Measurements from ENCODE around the gene KLHL26.
A peak's percentile ranks its signal among the peaks of the same experiment; 100 is the strongest.

The KLHL26 gene

DNA sequence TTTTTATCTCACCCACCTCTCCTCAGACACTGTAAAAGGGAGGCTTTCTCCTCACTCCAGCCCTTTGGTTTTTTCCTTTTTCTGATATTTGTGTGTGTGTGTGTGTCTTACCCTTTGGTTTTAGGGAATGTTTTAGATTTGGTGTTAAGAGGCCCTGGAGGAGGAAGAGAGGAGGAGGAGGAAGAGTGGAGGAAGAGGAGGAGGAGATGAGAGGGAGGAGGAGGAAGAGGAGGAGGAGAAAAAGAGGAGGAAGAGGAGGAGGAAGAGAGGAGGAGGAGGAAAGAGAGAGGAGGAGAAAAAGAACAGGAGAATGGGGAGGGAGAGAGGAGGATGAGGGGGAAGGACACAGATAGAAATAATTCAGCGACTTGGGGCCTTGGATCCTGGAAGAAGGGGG is 10.5 kb downstream of the KLHL26 start:
- DNase-seq (ENCODE audit: extremely low spot score), result no peak
- no peak for TF ChIP-seq CTCF (IDR thresholded peaks at IDR 0.05; ENCODE audit: control extremely low read depth, extremely low read depth, low read depth, missing control alignments)
- CTCF ChIA-PET, result no interaction called here
- POLR2A ChIA-PET, result no interaction called here

GRCh38 chr19:18647807-18648206 is 11.0 kb downstream of the KLHL26 start:
- ChIA-PET CTCF (interaction anchor here (1.6 to 1.7 kb wide), 2 partner anchors 8 to 59 kb away, joined by 4 to 7 read pairs; partner anchors contain the start of gene REX1BD), POLR2A (no interaction called here)
- no peak for TF ChIP-seq CTCF (IDR thresholded peaks at IDR 0.05; ENCODE audit: control extremely low read depth, extremely low read depth, low read depth, missing control alignments)
- DNase-seq (ENCODE audit: extremely low spot score), result no peak

GRCh38 chr19:18648973-18649315 is 12.1 kb downstream of the KLHL26 start:
- no peak for TF ChIP-seq CTCF (IDR thresholded peaks at IDR 0.05; ENCODE audit: control extremely low read depth, extremely low read depth, low read depth, missing control alignments)
- no peak for DNase-seq (ENCODE audit: extremely low spot score)
- ChIA-PET CTCF (interaction anchor here (1.6 to 1.7 kb wide), 2 partner anchors 9 to 60 kb away, joined by 4 to 7 read pairs; partner anchors contain the start of gene REX1BD), POLR2A (no interaction called here)

- CTCF ChIA-PET, result interaction anchor here (1.6 to 1.7 kb wide), 2 partner anchors 10 to 60 kb away, joined by 4 to 7 read pairs; partner anchors contain the start of gene REX1BD
- no peak for TF ChIP-seq CTCF (IDR thresholded peaks at IDR 0.05; ENCODE audit: control extremely low read depth, extremely low read depth, low read depth, missing control alignments)
- POLR2A ChIA-PET, result no interaction called here
- DNase-seq (ENCODE audit: extremely low spot score), result peak; percentile 53
Observed at GRCh38 chr19:18649371-18650020, 12.7 kb downstream of the KLHL26 start.

- POLR2A ChIA-PET, result no interaction called here
- CTCF ChIA-PET, result no interaction called here
- no peak for TF ChIP-seq CTCF (IDR thresholded peaks at IDR 0.05; ENCODE audit: control extremely low read depth, extremely low read depth, low read depth, missing control alignments)
- DNase-seq (ENCODE audit: extremely low spot score), result no peak
Observed at GRCh38 chr19:18650021-18650390, 13.2 kb downstream of the KLHL26 start.

DNA sequence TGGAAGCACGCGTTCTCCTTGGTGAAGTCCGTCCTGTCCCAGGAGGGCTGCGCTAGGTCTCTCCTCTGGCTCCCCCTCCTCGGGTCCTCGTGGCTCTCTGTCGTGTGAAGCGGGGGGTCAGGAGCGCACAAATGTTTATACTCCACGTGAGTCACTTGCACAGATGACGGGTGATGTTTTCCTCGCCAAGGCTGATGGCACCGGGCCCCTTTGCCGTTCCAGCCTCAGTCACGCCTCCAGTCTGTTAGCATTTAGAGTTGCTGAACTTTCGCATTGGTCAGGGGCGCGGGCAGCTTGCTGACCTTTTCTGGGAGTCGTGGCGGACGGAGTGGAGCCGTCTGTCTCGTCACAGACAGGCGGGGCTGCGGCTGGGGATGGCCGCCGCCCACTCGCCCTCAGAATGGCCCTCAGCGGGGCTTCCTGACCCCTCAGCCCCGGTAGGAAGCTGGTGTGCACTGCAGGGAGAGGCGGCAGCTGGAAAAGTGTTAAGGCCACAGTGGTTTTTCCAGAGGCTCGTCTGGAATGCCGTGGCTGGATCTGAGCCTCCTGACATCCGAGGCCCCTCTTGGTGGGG is 13.7 kb downstream of the KLHL26 start:
- CTCF ChIA-PET, result no interaction called here
- TF ChIP-seq CTCF (IDR thresholded peaks at IDR 0.05; ENCODE audit: control extremely low read depth, extremely low read depth, low read depth, missing control alignments), result no peak
- no peak for DNase-seq (ENCODE audit: extremely low spot score)

More for the DNA sequence above, 13.7 kb downstream of the KLHL26 start:
- POLR2A ChIA-PET, result no interaction called here
